GM23248 (cell line): ENCODE data around the gene COP1.

Experiments
- EZH2 ChIP-seq: fragments of 200-600 bp; sonication (generic); IDR thresholded peaks from 2 replicates; pipeline ENCODE4 v1.6.1; 2018; ENCODE audit warnings: antibody characterized with exemption, mild to moderate bottlenecking; ENCODE audit not compliant: insufficient read depth, poor library complexity, severe bottlenecking
- EZH2phosphoT487 ChIP-seq: fragments of 200-600 bp; sonication (generic); IDR thresholded peaks from 2 replicates; pipeline ENCODE4 v1.6.1; 2018; ENCODE audit warnings: antibody characterized with exemption, moderate library complexity, mild to moderate bottlenecking, low read depth; ENCODE audit not compliant: insufficient read depth

- TF ChIP-seq EZH2phosphoT487, result no peak
- TF ChIP-seq EZH2, result no peak
Observed at GRCh38 chr1:175935166-175935565, 271.9 kb downstream of the COP1 start.
